ENCODE results near the gene RAPGEF3. TPM values are rescaled to one million over a fixed set of nuclear protein-coding genes. Genes with fewer than 3 reads are reported as not detected.

The RAPGEF3 gene
- total and polyA plus RNA-seq, 2 of the 13 experiments (the other 11 are each of a cell fraction or from before 2014, with no cell fraction given): 0.07 TPM

- DNase-seq (ENCODE audit: low spot score) (no peak), ATAC-seq (no peak), FAIRE-seq (no peak)
- Histone ChIP-seq H3K36me3 (replicated peaks in 1 of 2; ENCODE audit: control insufficient read depth in 1 of 2, insufficient read depth in 2 of 2, low read length in 2 of 2) (peaks cover 4 to 33% of the 10 kb centered on the region in 2 experiments), H3K9ac (ENCODE audit: insufficient read depth, low read depth, low read length) (no peak overlapping the region), H3K27me3 (ENCODE audit: control insufficient read depth in 1 of 2, insufficient read depth in 2 of 2, low read length in 2 of 2) (no peaks in the 10 kb centered on the region), H3K4me1 (ENCODE audit: insufficient read depth, low read length) (peaks cover under 1% of the 10 kb centered on the region; the same call in 1 of the 2 replicates), H3K9me3 (ENCODE audit: low read length) (no peaks in the 10 kb centered on the region), H3K4me3 (replicated peaks in 1 of 3; ENCODE audit: insufficient read depth in 1 of 3, low read depth in 2 of 3, low read length in 3 of 3) (no peak overlapping the region), H4K20me1 (ENCODE audit: insufficient read depth, low read length) (no peaks in the 10 kb centered on the region), H3K27ac (ENCODE audit: extremely low read length, insufficient read depth, low read length) (no peak overlapping the region), H3K79me2 (ENCODE audit: insufficient read depth, low read length) (no peaks in the 10 kb centered on the region), H2AFZ (ENCODE audit: low read length) (no peak overlapping the region), H3K4me2 (ENCODE audit: low read depth, low read length) (no peak overlapping the region)
- WGBS (ENCODE audit: low lambda C conversion rate): 97% methylated on average over 4 of the region's 4 CpGs
- intact Hi-C loops (cut with micrococcal nuclease; ENCODE audit: unreplicated experiment) (no loop called here), in situ Hi-C loops (cut with HindIII; ENCODE audit: extremely low pct_ligation_motif_present, low pct_unique_long_range_greater_than_20kb) (no loop called here)
- ChIA-PET POLR2A (interaction anchor here (0.6 kb wide), 1 partner anchor 9 kb away, joined by 3 read pairs; no protein-coding TSS in a partner anchor), CTCF (ENCODE audit: low intra/inter-chr PET ratio, low total read pairs) (no interaction called here)
- no peak for TF ChIP-seq SP2 (CRISPR knock-in tag; IDR thresholded peaks at IDR 0.05)
- no peak for TF ChIP-seq ZNF777 (CRISPR knock-in tag; IDR thresholded peaks at IDR 0.05)
- no peak for TF ChIP-seq HNRNPK (IDR thresholded peaks at IDR 0.05; ENCODE audit: low read depth, low read length, poor library complexity, severe bottlenecking)
- TF ChIP-seq PREB (CRISPR knock-in tag; IDR thresholded peaks at IDR 0.05): no peak
- TF ChIP-seq ZNF563 (CRISPR knock-in tag; IDR thresholded peaks at IDR 0.05): no peak
- no peak for TF ChIP-seq ZNF768 (CRISPR knock-in tag; IDR thresholded peaks at IDR 0.05)
- TF ChIP-seq ZNF18 (CRISPR knock-in tag; IDR thresholded peaks at IDR 0.05; ENCODE audit: insufficient replicate concordance): no peak
- no TSS peak for BruUV-seq (replicated peaks)
Measured at GRCh38 chr12:47698055-47698454, 60.6 kb downstream of the RAPGEF3 start.
